ENCODE results near the gene BICRAL.

- TF ChIP-seq POLR2A (IDR thresholded peaks at IDR 0.05) (no peak), CTCF (IDR thresholded peaks at IDR 0.05) (no peak)
These were observed 91.5 kb downstream of the BICRAL start for GRCh38 chr6:42873313-42873712.

All from breast epithelium (tissue), 3 donors.